Measurements from ENCODE around the gene C17orf75. TPM values are rescaled to one million over a fixed set of nuclear protein-coding genes. Genes with fewer than 3 reads are reported as not detected.

Gene C17orf75
- total and polyA plus RNA-seq, 2 of the 4 experiments (the other 2 are of a cell fraction), result 11.5 to 16.1 TPM

DNA sequence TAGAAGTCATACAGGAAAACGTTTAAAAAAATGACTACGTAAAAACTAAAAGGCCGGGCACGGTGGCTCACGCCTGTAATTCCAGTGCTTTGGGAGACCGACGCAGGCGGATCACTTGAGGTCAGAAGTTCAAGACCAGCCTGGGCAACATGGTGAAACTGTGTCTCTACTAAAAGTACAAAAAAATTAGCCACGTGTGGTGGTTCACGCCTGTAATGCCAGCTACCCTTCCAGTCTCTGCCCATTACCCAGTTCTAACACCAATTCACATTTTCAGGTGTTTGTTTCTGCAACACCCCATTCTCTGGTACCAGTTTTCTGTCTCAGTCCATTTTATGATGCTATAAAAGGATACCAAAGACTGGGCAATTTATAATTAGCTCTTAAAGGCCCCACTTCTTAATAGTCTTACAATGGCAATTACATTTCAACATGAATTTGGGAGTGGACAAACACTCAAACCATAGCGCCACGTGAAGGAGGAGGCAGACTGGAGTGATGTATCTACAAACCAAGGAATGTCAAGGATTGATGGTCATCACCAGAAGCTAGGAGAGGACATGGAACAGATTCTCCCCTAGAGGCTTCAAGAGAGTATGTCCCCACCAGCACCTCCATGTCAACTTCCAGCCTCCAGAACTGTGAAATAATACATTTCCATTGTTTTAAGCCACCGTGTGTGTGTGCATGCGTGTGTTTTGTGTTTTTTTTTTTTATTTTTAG is 791 bp upstream of the C17orf75 start:
- Histone ChIP-seq H2BK20ac (ENCODE audit: low read depth, low read length) (no peak overlapping the region), H3K14ac (replicated peaks; ENCODE audit: low read depth, low read length) (no peak overlapping the region), H3K18ac (ENCODE audit: low read depth, low read length) (no peak overlapping the region), H2AFZ (replicated peaks; ENCODE audit: low read length, poor library complexity) (peak overlapping the region; percentile 81), H2AK9ac (replicated peaks; ENCODE audit: low read depth, low read length, poor library complexity) (peak overlapping the region; percentile 50), H3K23ac (ENCODE audit: low read depth, low read length) (0 out of 2 replicates have a peak overlapping the region, but pooled peaks have one; percentile 72), H2BK120ac (ENCODE audit: low read depth, low read length) (no peak overlapping the region), H4K5ac (ENCODE audit: low read depth, low read length) (peak overlapping the region; percentile 46), H3K4me3 (ENCODE audit: insufficient read depth, low read depth, low read length) (no peak overlapping the region), H3K27ac (ENCODE audit: insufficient read depth, low read length) (no peak overlapping the region), H3K9me3 (ENCODE audit: control insufficient read depth, insufficient read depth, low read length) (no peaks in the 10 kb centered on the region), H3K4me1 (ENCODE audit: control insufficient read depth, insufficient read depth, low read length) (peaks cover 3% of the 10 kb centered on the region), H2BK15ac (ENCODE audit: low read depth, low read length) (no peak overlapping the region; the same call in 2 of the 3 replicates), H4K8ac (ENCODE audit: low read depth in 2 of 2, low read length in 2 of 2) (peak overlapping the region; percentile 68 to 96; a peak in 3 of 4 replicates), H3K9me1 (ENCODE audit: insufficient read depth, low read length) (peaks cover 7% of the 10 kb centered on the region), H3K27me3 (ENCODE audit: control insufficient read depth, insufficient read depth, low read length) (no peaks in the 10 kb centered on the region), H4K91ac (ENCODE audit: insufficient read depth, low read depth, low read length) (no peak overlapping the region), H3K56ac (ENCODE audit: extremely low read depth, insufficient read depth, low read length) (no peak overlapping the region), H3K9ac (ENCODE audit: low read depth, low read length) (no peak overlapping the region), H2BK5ac (ENCODE audit: low read depth, low read length, poor library complexity, severe bottlenecking) (no peak overlapping the region), H3K79me1 (ENCODE audit: low read depth in 1 of 2, low read length in 2 of 2) (peaks cover 10 to 22% of the 10 kb centered on the region in 2 experiments), H3K4me2 (ENCODE audit: low read depth, low read length) (no peak overlapping the region; the same call in 1 of the 2 replicates), H3K36me3 (ENCODE audit: control insufficient read depth, insufficient read depth, low read length) (peaks cover 4% of the 10 kb centered on the region), H3K4ac (ENCODE audit: low read depth, low read length) (0 out of 2 replicates have a peak overlapping the region, but pooled peaks have one; percentile 33), H4K20me1 (ENCODE audit: insufficient read depth, low read length) (no peaks in the 10 kb centered on the region), H2AK5ac (ENCODE audit: low read depth, low read length) (no peak overlapping the region; the same call in 1 of the 2 replicates)
- ChIA-PET POLR2A (ENCODE audit: unreplicated experiment) (interaction anchor here (0.6 kb wide), 1 partner anchor 30 kb away, joined by 4 read pairs; no protein-coding TSS in a partner anchor), CTCF (interaction anchor here (0.6 kb wide), 1 partner anchor 102 kb away, joined by 3 read pairs; the partner anchor contains the start of gene PSMD11)
- intact Hi-C loops (cut with micrococcal nuclease) (no loop called here), in situ Hi-C loops (cut with MboI; ENCODE audit: low sequenced_read_pairs) (no loop called here), dilution Hi-C loops (cut with HindIII; ENCODE audit: low sequenced_read_pairs, unreplicated experiment) (no loop called here)
- 85% methylated on average over 9 of the region's 14 CpGs; no CpG with 5 or more reads in 1 of the 2 experiments for WGBS, 2 experiments (ENCODE audit: extremely low coverage in 2 of 2, insufficient read length in 1 of 2)
- ATAC-seq (ENCODE audit: low read depth), result no peak
- DNase-seq, result no peak
- no TSS peak for BruUV-seq (replicated peaks)
- TF ChIP-seq MAZ (IDR thresholded peaks at IDR 0.05; ENCODE audit: borderline replicate concordance, low read depth, low read length) (no peak), RCOR1 (IDR thresholded peaks at IDR 0.05; ENCODE audit: insufficient replicate concordance, low read length) (no peak), SMC3 (IDR thresholded peaks at IDR 0.05; ENCODE audit: low read depth, low read length) (no peak), BHLHE40 (IDR thresholded peaks at IDR 0.05; ENCODE audit: low read depth, low read length) (no peak), FOS (IDR thresholded peaks at IDR 0.05; ENCODE audit: low read depth, low read length) (no peak), MAFK (IDR thresholded peaks at IDR 0.05; ENCODE audit: low read depth, low read length) (no peak), NFE2L2 (IDR thresholded peaks at IDR 0.05; ENCODE audit: low read depth, low read length) (no peak), RFX5 (IDR thresholded peaks at IDR 0.05; ENCODE audit: low read depth, low read length) (no peak), CHD1 (IDR thresholded peaks at IDR 0.05; ENCODE audit: low read depth, low read length) (no peak), RAD21 (IDR thresholded peaks at IDR 0.05; ENCODE audit: low read length) (no peak), POLR2A (IDR thresholded peaks at IDR 0.05; ENCODE audit: low read depth, low read length) (no peak), CEBPB (IDR thresholded peaks at IDR 0.05; ENCODE audit: low read depth, low read length) (no peak)
- TF ChIP-seq, protein P1, sequence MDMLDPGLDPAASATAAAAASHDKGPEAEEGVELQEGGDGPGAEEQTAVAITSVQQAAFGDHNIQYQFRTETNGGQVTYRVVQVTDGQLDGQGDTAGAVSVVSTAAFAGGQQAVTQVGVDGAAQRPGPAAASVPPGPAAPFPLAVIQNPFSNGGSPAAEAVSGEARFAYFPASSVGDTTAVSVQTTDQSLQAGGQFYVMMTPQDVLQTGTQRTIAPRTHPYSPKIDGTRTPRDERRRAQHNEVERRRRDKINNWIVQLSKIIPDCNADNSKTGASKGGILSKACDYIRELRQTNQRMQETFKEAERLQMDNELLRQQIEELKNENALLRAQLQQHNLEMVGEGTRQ (IDR thresholded peaks at IDR 0.05; ENCODE audit: low read depth, low read length), result no peak
- TF ChIP-seq, protein P2, sequence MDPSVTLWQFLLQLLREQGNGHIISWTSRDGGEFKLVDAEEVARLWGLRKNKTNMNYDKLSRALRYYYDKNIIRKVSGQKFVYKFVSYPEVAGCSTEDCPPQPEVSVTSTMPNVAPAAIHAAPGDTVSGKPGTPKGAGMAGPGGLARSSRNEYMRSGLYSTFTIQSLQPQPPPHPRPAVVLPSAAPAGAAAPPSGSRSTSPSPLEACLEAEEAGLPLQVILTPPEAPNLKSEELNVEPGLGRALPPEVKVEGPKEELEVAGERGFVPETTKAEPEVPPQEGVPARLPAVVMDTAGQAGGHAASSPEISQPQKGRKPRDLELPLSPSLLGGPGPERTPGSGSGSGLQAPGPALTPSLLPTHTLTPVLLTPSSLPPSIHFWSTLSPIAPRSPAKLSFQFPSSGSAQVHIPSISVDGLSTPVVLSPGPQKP (IDR thresholded peaks at IDR 0.05; ENCODE audit: borderline replicate concordance, low read depth, low read length), result no peak
- TF ChIP-seq, protein P3, sequence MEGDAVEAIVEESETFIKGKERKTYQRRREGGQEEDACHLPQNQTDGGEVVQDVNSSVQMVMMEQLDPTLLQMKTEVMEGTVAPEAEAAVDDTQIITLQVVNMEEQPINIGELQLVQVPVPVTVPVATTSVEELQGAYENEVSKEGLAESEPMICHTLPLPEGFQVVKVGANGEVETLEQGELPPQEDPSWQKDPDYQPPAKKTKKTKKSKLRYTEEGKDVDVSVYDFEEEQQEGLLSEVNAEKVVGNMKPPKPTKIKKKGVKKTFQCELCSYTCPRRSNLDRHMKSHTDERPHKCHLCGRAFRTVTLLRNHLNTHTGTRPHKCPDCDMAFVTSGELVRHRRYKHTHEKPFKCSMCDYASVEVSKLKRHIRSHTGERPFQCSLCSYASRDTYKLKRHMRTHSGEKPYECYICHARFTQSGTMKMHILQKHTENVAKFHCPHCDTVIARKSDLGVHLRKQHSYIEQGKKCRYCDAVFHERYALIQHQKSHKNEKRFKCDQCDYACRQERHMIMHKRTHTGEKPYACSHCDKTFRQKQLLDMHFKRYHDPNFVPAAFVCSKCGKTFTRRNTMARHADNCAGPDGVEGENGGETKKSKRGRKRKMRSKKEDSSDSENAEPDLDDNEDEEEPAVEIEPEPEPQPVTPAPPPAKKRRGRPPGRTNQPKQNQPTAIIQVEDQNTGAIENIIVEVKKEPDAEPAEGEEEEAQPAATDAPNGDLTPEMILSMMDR (conservative IDR thresholded peaks at IDR 0.05; ENCODE audit: low read depth, low read length), result no peak
